ENCODE data around the gene ZNF784. TPM values are rescaled to one million over a fixed set of nuclear protein-coding genes. Genes with fewer than 3 reads are reported as not detected.
A peak's percentile ranks its signal among the peaks of the same experiment; 100 is the strongest.

ZNF784 gene
- total and polyA plus RNA-seq, 9 of the 15 experiments (the other 6 are each of a cell fraction or from before 2014, with no cell fraction given): 0.14 to 6.1 (median 2.1) TPM

- no peak for TF ChIP-seq SREBF1 (IDR thresholded peaks at IDR 0.05; ENCODE audit: borderline replicate concordance, low read depth, low read length)
- no peak for TF ChIP-seq ZBTB1 (CRISPR knock-in tag; IDR thresholded peaks at IDR 0.05; ENCODE audit: borderline replicate concordance, low read depth)
- no peak for TF ChIP-seq SMARCB1 (IDR thresholded peaks at IDR 0.05; ENCODE audit: insufficient read length, low read depth)
- TF ChIP-seq PHF21A (IDR thresholded peaks at IDR 0.05; ENCODE audit: borderline replicate concordance, low read depth): peak; percentile 80; the same call in 1 of the 2 replicates
- TF ChIP-seq OTX1 (CRISPR knock-in tag; IDR thresholded peaks at IDR 0.05): no peak
- peak in 1 of 2 experiments; percentile 97; a peak in 2 of 4 replicates for TF ChIP-seq TRIM24 (IDR thresholded peaks at IDR 0.05)
- TF ChIP-seq MTA2 (IDR thresholded peaks at IDR 0.05; ENCODE audit: low read depth): no peak
- no peak for TF ChIP-seq E2F5 (CRISPR knock-in tag; IDR thresholded peaks at IDR 0.05)
- no peak for TF ChIP-seq POU5F1 (IDR thresholded peaks at IDR 0.05; ENCODE audit: borderline replicate concordance, low read depth, low read length, partially characterized antibody)
- no peak for TF ChIP-seq PPARD (CRISPR knock-in tag; IDR thresholded peaks at IDR 0.05)
- TF ChIP-seq ZNF197 (CRISPR knock-in tag; IDR thresholded peaks at IDR 0.05; ENCODE audit: low read depth): no peak
- TF ChIP-seq ESRRA (IDR thresholded peaks at IDR 0.05; ENCODE audit: borderline replicate concordance, low read depth): peak; percentile 45; the same call in 1 of the 2 replicates
- TF ChIP-seq ZFPM2 (CRISPR knock-in tag; IDR thresholded peaks at IDR 0.05): no peak
- TF ChIP-seq ELK3 (CRISPR knock-in tag; IDR thresholded peaks at IDR 0.05): no peak
- TF ChIP-seq ZNF3 (CRISPR knock-in tag; IDR thresholded peaks at IDR 0.05): no peak
- TF ChIP-seq GTF2F1 (IDR thresholded peaks at IDR 0.05; ENCODE audit: low read depth, low read length): no peak
- TF ChIP-seq ZNF217 (CRISPR knock-in tag; IDR thresholded peaks at IDR 0.05): no peak
- no peak for TF ChIP-seq SP2 (IDR thresholded peaks at IDR 0.05; ENCODE audit: extremely low read depth, low read depth, low read length, poor library complexity, severe bottlenecking)
- no peak for TF ChIP-seq MLX (CRISPR knock-in tag; conservative IDR thresholded peaks at IDR 0.05)
- TF ChIP-seq ZNF699 (CRISPR knock-in tag; IDR thresholded peaks at IDR 0.05; ENCODE audit: insufficient replicate concordance): no peak
- TF ChIP-seq NEUROD1 (IDR thresholded peaks at IDR 0.05; ENCODE audit: borderline replicate concordance, low read depth, low read length, partially characterized antibody): peak; percentile 84
- no peak for TF ChIP-seq ZNF174 (CRISPR knock-in tag; IDR thresholded peaks at IDR 0.05)
- TF ChIP-seq FOXM1 (IDR thresholded peaks at IDR 0.05; ENCODE audit: low read depth): peak; percentile 63
- TF ChIP-seq FOXM1 (CRISPR knock-in tag; IDR thresholded peaks at IDR 0.05; ENCODE audit: low read depth): no peak
- TF ChIP-seq CREB3L1 (IDR thresholded peaks at IDR 0.05; ENCODE audit: borderline replicate concordance, low read depth): 0 out of 2 replicates have a peak, but pooled peaks have one; percentile 34
Observed at GRCh38 chr19:55643003-55643886, 18.9 kb upstream of the ZNF784 start, which contains the start of gene ZNF581 (continued).

All from K562 (cell line).